ENCODE results near the gene PARP3. TPM values are rescaled to one million over a fixed set of nuclear protein-coding genes. Genes with fewer than 3 reads are reported as not detected.
"Not testable (repeated sequence)": the region's sequence is repeated elsewhere in the genome, so short reads cannot be mapped to it uniquely, and the experiment has no call there.

PARP3 gene
- total RNA-seq, 1 donor from 2014 or later = 9.9 TPM

DNA sequence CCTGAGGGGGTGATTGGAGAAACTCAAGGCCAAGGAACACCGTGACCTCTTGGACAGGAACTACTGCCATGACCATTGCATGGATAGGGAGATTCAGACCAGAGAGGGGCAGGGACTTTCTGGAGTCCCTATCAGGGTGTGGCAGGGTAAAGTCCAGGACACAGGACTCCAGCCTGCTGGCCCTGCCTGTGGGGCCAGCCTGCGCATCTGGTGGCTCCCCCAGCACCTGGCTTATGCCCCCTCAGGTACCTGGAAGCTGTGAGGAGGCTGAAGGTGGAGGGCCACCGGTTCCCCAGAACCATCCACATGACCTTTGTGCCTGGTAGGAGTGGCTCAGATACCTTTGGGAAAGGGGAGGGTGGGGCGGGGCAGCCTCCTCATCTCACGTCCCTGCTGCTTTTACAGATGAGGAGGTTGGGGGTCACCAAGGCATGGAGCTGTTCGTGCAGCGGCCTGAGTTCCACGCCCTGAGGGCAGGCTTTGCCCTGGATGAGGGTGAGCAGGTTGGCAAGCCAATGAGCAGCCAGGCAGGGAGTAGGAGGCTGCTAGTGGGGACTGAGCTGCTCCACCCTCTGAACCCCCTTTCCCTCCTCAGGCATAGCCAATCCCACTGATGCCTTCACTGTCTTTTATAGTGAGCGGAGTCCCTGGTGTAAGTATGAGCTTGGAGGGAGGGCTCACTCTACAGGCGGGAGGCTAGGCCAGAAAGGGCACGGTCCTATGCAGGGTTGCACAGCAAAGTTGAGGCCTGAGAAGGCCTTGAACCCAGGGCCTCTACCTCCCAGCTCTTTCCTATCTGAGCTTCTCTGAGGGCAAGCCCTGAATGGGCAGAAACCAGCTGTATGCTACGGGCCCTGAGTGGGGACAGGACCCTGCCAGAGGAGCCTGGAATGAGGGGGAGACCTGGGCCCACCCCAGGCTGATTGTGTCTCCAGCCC, 44.1 kb downstream of the PARP3 start:
- DNase-seq = no peak

DNA sequence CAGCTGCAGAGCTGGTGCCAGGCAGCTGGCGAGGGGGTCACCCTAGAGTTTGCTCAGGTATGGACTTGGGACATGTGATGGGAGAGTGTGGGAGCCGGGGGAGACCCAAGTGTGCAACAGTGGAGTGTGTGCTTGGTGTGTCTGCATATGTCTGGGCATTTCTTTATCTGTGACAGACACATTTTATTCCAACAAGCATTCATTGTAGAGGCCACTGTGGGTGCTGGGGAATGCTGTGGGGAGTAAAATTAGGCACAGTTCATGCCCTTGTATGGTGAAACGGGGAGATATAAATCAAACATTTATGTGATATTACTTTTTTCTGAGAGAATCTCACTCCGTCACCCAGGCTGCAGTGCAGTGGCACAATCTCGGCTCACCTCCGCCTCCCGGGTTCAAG, 45.4 kb downstream of the PARP3 start:
- DNase-seq = no peak

DNA sequence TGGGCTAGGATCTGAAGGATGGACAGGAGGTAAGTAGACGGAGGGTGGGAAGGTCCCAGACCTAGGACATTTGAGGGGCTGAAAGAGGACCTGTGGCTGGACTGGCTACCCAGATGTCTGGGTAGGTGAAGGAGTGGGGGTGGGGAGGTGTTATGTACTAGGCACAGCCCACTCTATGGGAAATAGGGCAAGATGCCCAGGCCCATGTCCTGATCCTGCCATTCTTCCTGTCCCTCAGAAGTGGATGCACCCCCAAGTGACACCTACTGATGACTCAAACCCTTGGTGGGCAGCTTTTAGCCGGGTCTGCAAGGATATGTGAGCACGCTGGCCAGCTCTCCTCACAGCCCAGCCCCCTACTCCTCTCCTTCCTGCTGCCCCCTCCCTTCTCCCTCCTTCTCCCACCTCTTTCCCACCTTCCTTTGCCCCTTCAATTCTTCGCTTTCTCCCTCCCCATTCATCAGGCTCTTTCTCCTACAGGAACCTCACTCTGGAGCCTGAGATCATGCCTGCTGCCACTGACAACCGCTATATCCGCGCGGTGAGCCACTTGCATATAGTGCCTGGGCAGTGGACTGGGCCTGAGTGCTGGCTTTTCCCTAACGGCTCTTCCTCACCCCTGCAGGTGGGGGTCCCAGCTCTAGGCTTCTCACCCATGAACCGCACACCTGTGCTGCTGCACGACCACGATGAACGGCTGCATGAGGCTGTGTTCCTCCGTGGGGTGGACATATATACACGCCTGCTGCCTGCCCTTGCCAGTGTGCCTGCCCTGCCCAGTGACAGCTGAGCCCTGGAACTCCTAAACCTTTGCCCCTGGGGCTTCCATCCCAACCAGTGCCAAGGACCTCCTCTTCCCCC, 46.4 kb downstream of the PARP3 start:
- DNase-seq = no peak

DNA sequence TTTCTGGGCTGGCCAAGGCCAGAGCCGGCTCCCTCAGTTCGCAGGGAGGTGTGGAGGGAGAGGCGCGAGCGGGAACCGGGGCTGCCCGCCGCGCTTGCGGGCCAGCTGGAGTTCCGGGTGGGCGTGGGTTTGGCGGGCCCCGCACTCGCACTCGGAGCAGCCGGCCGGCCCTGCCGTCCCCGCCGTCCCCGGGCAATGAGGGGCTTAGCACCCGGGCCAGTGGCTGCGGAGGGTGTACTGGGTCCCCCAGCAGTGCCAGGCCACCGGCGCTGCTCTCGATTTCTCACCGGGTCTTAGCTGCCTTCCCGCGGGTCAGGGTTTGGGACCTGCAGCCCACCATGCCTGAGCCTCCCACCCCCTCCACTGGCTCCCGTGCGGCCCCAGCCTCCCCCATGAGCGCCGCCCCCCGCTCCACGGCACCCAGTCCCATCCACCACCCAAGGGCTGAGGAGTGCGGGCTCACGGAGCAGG, 48.4 kb downstream of the PARP3 start:
- not testable (repeated sequence) for DNase-seq

DNA sequence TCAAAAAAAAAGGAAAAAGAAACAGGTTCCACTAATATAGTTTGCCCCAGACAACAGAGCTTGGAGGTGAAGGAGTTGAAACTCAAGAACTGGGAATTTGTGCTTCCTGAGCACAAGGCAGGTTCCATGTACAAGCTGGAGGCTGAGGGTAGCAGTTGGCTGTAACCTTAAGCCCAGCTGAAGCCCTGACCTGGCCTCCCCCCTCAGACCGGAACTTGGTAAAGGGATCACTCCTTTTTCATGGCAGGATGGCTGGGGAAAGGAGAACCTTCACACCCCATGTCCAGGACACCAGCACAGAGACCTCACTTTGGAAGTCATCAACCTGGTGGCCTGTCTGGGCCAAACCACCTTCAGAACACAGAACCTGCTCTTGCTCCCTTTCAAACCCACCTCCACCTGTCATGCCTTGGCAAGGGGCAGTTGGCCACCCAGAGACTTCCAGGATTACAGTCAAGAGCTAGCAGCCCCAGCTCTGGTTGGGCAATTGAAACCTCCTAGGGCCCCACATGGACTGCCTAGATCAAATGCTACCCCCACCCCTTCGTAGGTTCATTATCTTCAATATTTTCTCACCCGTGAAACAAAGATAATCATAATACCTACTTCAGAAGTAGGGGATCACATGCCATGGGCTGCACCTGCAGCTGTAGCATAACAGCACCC, 50.0 kb downstream of the PARP3 start:
- DNase-seq = no peak

DNA sequence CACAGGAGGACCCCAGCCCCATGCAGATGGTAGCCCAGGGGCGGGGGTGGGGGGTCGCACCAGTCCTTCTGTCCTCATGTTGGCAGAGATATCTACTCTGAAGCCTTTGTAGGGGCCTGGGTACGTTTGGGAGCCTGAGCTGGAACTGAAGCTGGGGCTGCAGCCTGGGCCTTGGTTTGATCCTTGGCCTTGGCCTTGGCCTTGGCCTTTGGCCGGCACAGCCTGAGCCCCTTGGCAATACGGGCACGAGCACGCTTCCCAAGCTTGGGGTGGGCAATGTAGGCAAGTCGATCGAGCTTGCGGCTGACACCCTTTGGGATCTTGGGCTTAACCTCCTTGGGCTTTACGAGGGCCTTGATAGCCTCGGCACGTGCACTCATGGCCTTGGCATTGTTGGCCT, 51.5 kb downstream of the PARP3 start:
- DNase-seq = not testable (repeated sequence)

DNA sequence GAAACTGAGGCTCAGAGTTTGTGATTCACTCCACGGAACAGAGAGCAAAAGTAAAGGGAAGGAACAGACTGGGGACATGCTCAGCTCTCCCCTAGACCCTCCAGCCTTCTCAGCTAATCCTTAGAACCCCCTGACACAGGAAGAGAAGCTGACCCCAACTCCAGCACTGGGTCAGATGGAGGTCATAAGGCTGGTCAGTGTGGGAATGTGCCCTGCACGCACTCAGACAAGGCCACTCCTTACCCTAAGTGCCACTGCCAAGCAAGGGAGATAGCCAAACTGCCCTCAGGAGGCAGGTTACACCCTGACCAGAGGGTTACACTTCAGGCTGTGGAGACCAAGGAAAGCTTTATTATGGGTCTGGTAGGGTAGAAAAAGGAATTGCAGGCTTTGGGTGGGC, 52.4 kb downstream of the PARP3 start:
- no peak for DNase-seq

DNA sequence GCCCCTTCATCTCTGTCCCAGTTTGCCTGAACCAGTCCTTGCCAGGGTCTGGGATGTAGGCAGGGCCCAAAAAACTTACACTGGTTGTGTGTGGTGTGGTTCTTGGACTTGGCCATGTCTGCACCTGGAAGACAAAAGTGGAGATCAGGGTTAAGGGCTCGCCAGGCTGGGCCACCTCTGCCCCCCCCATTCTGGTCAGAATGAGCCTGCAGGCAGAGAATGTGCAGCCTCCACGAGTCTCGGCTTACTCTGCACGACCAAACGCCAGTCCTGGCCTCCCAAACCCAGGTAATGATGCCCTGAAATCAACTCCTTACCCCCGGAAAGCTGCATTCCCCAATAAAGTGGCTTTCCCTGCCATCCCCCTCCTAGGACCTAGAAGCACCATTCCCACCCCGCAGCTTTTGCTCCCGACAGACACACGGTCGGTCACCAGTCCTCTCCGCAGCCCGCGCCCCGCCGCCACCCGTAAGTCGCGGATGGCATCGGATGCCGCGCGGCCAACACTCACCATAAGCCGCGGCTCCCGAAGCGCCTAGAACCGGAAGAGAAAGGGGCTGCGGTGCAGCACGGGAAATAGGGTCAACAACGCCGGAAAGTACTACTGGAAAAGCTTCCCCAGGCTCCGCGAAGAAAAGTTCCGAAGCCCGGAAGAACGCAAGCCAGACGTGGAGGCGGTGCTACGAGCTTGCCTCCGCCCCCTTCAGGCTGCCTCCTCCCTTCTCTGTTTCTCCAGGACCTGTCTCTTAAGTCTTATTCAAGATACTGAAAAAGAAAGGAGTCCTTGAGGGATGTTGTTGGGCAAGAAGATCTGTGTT, 53.4 kb downstream of the PARP3 start, which contains the start of gene RPL29:
RPL29 (minus strand) TSS at position 550 of the 818 bp plus-strand sequence; CDS start at position 116, 434 bp downstream.
- peak; percentile 97 for DNase-seq

DNA sequence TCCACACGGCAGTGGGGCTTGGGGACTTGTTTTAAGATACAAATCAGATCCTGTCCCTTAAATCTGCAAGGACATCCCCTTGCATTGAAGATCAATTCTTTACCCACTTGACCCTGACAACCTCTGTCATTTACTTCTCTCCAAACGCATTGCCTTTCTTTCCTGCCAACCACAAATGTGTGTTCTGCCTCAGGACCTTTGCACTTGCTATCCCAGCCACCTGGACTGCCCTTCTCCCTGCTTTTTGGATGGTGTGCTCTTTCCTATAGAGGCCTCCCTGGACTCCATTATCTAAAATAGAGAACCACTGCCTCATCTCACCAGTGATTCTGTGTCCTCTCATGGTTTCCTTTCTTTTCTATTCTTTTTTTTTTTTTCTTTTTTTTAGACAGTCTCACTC, 55.0 kb downstream of the PARP3 start:
- no peak for DNase-seq

DNA sequence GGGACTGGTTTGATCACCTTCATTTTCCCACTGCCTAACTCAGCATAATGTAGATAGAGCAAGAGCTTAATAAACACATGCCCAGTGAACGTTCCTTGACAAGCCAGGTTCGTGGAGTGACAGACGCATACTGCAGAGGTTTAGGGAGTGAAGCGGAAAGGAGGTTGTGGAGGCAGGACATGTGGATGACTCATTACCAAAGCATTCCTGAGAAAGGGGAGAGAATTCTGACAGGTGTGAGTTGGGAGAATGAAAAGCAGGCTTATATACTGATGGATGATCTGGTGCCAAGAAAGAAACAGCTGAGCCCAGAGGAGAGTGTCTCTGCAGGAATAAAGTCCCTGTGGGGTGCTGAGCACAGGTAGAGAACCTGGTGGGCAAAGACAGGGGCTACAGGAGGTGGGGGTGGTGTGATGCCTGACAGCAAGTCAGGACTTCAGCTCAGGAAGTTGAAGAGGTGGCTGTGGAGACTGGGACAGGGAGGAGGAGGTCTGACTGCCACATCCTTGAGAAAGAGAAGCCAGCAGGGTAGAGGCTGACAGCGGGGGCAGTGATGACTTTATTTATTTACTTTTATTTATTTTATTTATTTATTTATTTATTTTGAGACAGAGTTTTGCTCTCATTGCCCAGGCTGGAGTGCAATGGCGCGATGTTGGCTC, 55.9 kb downstream of the PARP3 start:
- peak; percentile 39 for DNase-seq

Other genes with a start within 250 kb of the PARP3 start
- under 0.01 TPM in 1 of 2 replicates, not detected in the other for gene GRM2, start 235.3 kb upstream of the PARP3 start, total RNA-seq
- gene IQCF6, start 163.1 kb upstream of the PARP3 start, total RNA-seq = not detected in 2 replicates
- gene IQCF2, start 80.7 kb upstream of the PARP3 start, total RNA-seq = not detected in 2 replicates
- gene IQCF5, start 66.8 kb upstream of the PARP3 start, total RNA-seq = not detected in 2 replicates
- not detected in 2 replicates for gene IQCF1, start 39.0 kb upstream of the PARP3 start, total RNA-seq
- 18.7 and 22.2 TPM in 2 replicates for gene RRP9, start 459 bp upstream of the PARP3 start, total RNA-seq
- not detected in 2 replicates for gene GPR62, start 13.0 kb downstream of the PARP3 start, total RNA-seq
- gene PCBP4, start 25.1 kb downstream of the PARP3 start, total RNA-seq = 26.2 and 31.3 TPM in 2 replicates
- 16.8 and 18.7 TPM in 2 replicates for gene ABHD14B, start 31.7 kb downstream of the PARP3 start, total RNA-seq
- 5.4 and 6.9 TPM in 2 replicates for gene ABHD14A, start 32.7 kb downstream of the PARP3 start, total RNA-seq
- gene ACY1, start 41.2 kb downstream of the PARP3 start, total RNA-seq = 20.6 and 22.6 TPM in 2 replicates
- gene RPL29, start 53.5 kb downstream of the PARP3 start, total RNA-seq = 784 and 1,399 TPM in 2 replicates
- 8.0 and 10.8 TPM in 2 replicates for gene DUSP7, start 114.2 kb downstream of the PARP3 start, total RNA-seq
- gene POC1A, start 212.1 kb downstream of the PARP3 start, total RNA-seq = 3.7 and 17.6 TPM in 2 replicates

Measured in dermis blood vessel endothelial cell (primary cell).